Right ventricle myocardium superior (tissue), 1 donor: ENCODE results near the gene RAP1GAP. TPM values are rescaled to one million over a fixed set of nuclear protein-coding genes. Genes with fewer than 3 reads are reported as not detected.

ENCODE experiments used
- ATAC-seq: fragments of 200-7000 bp; cut with Tn5 transposase; one replicate; pipeline ENCODE4 v1.9.1; 2020; ENCODE audit warnings: mild to moderate bottlenecking; ENCODE audit not compliant: poor library complexity
- DNase-seq: peaks from one replicate; pipeline ENCODE4 v3.0.0-alpha.2; 2020
- intact Hi-C: fragments of 100-400 bp; cut with DNase I; formaldehyde crosslinking; loops from one replicate; pipeline ENCODE4 v1.11.2; 2022
- long read RNA-seq: library from polyadenylated mRNA; unstranded; transcript quantifications from one replicate; pipeline ENCODE4 v2.0.0, GENCODE V29; 2021
- total RNA-seq: library from RNA; stranded (reverse); fragmentation: NEBNext Ultra II Directional; extraction: Animal tissue kit (Norgen Biotek cat#: 25700); gene quantifications from one replicate; pipeline ENCODE4 v1.2.1, GENCODE V29; 2021
- donor health status: DM: no; HTN: yes; CAD: no; lungs with severe emphysema.

RAP1GAP gene
- total RNA-seq = 3.7 TPM
- long read RNA-seq, partial matches to known transcripts = 7 of 28 reads
- long read RNA-seq, other reads (novel, unspliced or antisense) = 16 of 28 reads

GRCh38 chr1:21669258-21670058 is at the start of gene RAP1GAP:
Gene RAP1GAP, minus strand, starts transcription at chr1:21669357. Its CDS starts 49,325 bp downstream, at chr1:21620032.
- intact Hi-C loops = no loop called here
- DNase-seq = peak; percentile 45

GRCh38 chr1:21716169-21716568 is 47.0 kb upstream of the RAP1GAP start:
- intact Hi-C loops = no loop called here
- no peak for ATAC-seq
- DNase-seq = no peak

More at GRCh38 chr1:21669258-21670058, at the start of gene RAP1GAP:
- peak; percentile 18 for ATAC-seq

DNA sequence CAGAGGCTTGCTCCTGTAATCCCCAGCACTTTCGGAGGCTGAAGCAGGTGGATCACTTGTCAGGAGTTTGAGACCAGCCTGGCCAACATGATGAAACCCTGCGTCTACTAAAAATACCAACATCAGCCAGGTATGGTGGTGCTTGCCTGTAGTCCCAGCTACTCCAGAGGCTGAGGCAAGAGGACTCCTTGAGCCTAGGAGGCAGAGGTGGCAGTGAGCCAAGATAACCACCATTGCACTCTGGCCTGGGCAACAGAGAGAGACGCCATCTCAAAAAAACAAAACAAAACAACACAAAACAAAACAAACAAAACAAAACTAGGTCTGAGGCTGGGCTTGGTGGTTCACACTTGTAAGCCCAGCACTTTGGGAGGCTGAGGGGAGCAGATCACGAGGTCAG is 38.7 kb upstream of the RAP1GAP start:
- DNase-seq (no peak), ATAC-seq (no peak)
- intact Hi-C loops = no loop called here

DNA sequence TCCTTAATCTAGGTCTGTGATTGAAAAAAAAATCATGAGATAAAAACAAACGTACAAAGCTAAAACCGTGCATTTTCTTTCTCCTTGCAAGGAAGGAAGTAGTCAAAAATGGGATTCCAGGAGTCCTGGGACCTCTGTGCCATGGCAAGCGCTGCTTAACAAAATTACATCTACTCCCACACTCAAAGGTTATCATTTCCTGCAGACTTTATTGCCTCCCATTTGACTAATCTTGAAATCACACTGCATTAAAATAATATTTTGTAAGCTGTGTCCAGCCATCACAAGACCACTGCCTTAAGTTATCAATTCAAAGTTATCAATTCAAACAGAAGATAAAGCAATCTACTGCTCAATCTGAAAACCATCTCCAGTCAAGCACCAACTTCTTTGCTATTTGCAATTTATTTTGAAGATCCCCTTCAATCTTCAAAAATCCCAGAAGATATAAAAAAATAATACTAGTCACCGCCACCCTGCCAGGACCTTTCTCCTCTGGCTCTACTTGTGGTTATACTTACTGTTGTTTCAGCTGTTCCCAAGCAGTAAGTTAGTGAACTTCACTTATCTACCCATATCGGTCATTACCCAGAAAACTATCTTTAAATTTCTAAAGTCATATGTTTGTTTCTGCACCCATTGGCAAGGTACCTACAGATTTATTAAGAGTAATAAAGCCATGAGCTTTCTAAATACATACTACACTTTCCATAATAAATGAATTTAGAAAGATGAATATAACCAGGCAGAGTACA is 38.1 kb upstream of the RAP1GAP start:
- intact Hi-C loops = no loop called here
- ATAC-seq = no peak

GRCh38 chr1:21706151-21706835 is 37.1 kb upstream of the RAP1GAP start:
- DNase-seq = no peak
- peak; percentile 25 for ATAC-seq
- intact Hi-C loops = no loop called here

More for the DNA sequence above, 38.1 kb upstream of the RAP1GAP start:
- no peak for DNase-seq

- DNase-seq (no peak), ATAC-seq (no peak)
- intact Hi-C loops = no loop called here
These were observed 36.3 kb upstream of the RAP1GAP start for GRCh38 chr1:21705303-21705980.

DNA sequence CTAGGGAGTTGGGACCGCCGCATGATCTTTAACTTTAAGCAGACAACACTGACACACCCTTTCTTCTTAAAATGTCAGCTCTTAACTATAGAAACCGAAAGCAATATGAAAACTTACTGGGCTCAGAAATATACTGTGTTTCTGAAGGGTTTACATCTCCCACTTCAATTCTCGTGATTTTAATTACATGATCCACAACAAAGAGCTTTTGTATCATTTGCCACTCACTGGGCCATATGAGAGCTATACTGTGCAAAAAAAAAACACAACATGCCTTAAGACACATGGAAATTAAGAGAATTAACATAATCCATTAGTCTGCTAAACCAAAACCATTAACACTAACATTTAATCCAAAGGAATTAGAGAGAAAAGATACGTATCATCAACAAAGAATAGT is 35.0 kb upstream of the RAP1GAP start:
- no peak for DNase-seq
- ATAC-seq = no peak
- intact Hi-C loops = no loop called here

GRCh38 chr1:21703318-21703963 is 34.3 kb upstream of the RAP1GAP start:
- no peak for DNase-seq
- intact Hi-C loops = no loop called here
- no peak for ATAC-seq

- ATAC-seq (no peak), DNase-seq (no peak)
- intact Hi-C loops = no loop called here
These were observed 33.6 kb upstream of the RAP1GAP start for GRCh38 chr1:21702780-21703179.

DNA sequence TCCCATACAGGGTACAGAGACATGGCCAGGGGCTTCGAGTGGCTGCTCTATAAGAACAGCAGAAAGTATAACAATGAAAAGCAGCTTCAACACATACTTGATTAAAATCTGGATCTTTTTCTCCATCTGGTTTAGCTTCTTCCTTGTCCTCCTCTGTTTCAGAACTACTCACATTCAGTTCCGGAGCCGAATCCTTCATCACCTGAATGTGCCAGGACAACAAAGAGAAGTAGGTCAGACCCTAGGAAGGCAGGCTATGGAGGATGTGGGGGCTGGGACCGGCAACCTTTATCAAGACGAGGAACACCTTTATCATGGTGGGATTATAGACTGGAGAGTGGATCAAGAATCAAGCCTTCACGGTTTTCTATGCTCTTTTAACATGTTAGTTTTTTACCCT is 32.2 kb upstream of the RAP1GAP start:
- DNase-seq = no peak
- intact Hi-C loops = no loop called here
- no peak for ATAC-seq

GRCh38 chr1:21700094-21700493 is 30.9 kb upstream of the RAP1GAP start:
- no peak for ATAC-seq
- intact Hi-C loops = no loop called here
- DNase-seq = no peak

DNA sequence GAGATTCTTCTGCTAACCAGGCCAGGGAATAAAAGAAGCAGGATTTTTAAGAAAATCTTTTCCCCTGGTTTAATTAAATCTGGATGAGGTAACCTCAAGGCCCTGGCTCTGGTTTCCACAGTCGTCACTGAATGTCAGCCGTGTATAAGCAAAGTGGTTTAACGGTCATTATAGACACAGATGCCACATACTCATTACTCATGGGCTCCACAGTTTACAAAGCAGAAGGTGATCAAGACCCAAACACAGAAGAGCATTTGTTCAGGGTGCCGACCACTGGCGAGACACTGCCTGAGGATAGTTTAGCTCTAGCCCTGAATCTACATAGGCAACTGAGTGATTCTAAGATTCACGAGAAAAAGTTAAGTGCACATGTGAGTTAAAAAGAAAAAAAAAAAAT is 27.8 kb upstream of the RAP1GAP start:
- ATAC-seq (no peak), DNase-seq (no peak)
- intact Hi-C loops = no loop called here

- ATAC-seq = no peak
- intact Hi-C loops = no loop called here
- DNase-seq = no peak
These were observed 24.6 kb upstream of the RAP1GAP start for GRCh38 chr1:21693732-21694131.

DNA sequence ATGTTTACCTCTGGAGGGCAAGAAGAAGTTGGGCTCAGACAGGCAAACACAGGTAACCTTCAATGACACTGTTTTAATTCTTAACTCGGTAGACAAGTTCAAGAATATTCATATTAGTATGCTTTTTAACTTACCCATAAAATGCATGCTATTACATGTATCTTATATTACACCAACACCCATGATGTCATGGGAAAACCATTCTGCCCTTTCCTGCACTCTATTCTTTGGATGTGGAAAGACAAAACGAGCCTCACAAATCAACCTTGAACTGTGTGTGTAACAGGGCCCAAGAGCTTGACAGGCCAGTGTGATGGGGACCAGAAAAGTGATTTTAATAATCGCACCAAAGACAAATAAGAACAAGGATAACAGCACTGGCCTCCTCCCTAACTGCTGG is 22.6 kb upstream of the RAP1GAP start:
- intact Hi-C loops = no loop called here
- DNase-seq = no peak
- no peak for ATAC-seq

DNA sequence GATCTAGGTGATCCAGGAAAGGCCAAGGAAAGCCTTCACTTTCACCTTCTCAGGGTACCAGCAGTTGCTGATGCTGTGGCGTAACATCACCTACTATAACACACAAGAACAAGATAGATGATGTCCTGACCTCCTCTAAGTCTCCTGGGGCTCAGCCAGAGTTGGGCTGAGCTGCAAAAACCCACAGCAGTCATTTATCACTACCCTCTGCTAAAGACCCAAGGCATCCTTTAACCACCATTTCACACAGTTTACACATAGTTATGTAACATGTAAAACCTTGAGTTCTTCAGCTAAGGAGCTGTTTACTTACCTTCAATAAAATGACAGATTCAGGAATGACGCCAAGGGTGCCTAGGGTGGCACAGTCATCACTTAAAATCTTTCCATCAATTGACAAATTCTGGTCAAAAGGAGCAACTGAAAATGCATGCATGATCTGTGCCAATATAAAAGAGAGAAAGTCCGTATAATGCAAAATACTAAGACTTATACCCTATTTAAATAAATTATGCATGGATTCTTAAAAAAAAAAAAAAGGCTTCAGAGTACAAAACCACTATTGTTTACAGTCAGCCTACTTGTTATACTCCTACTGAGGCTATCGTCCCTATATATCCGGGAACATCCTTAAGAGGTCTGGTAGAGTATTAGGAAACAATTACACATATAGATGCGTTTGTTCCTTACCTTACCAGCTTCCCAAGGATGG is 20.7 kb upstream of the RAP1GAP start:
- DNase-seq = no peak
- intact Hi-C loops = no loop called here
- no peak for ATAC-seq

DNA sequence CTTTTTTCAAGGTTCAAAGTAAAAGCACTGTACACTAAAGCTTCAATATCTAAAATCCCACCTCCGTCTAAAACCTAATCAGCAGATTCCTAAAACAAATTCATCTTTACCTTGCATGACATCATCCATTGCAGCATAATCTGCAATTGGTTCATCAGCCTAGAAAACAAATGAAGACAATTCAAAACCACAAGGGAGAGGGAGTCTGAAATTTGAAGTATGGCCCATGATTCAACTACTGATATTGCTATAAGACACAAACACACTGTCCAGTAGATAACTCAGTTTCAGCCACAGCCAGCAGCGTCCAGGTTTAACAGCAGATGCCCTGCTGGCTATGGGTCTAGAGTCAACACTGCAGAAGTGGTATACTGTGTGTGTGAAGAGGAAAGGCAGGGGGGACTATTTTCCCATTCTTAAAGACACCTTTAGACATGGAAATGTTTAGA is 17.9 kb upstream of the RAP1GAP start:
- intact Hi-C loops = no loop called here
- ATAC-seq = no peak

GRCh38 chr1:21685946-21686678 is 17.0 kb upstream of the RAP1GAP start:
- ATAC-seq (no peak), DNase-seq (no peak)
- intact Hi-C loops = no loop called here

More for the DNA sequence above, 17.9 kb upstream of the RAP1GAP start:
- no peak for DNase-seq
